ENCODE measurements around the gene MIPEP. TPM values are rescaled to one million over a fixed set of nuclear protein-coding genes. Genes with fewer than 3 reads are reported as not detected.

Gene MIPEP
- total RNA-seq, 2 experiments from 2014 or later = 3.9 to 4.8 TPM

GRCh38 chr13:23684647-23685046, 204.6 kb downstream of the MIPEP start:
- Histone ChIP-seq H3K4me3 (ENCODE audit: low read length) (no peak overlapping the region), H3K9me3 (ENCODE audit: control insufficient read depth in 1 of 2, insufficient read depth in 1 of 2, low read length in 2 of 2) (peaks cover 6 to 15% of the 10 kb centered on the region in 2 experiments), H3K27me3 (ENCODE audit: control insufficient read depth in 1 of 2, insufficient read depth in 2 of 2, low read length in 2 of 2) (peaks cover 0 to 3% of the 10 kb centered on the region in 2 experiments), H3K4me1 (ENCODE audit: insufficient read depth, low read length) (no peaks in the 10 kb centered on the region), H3K36me3 (ENCODE audit: insufficient read depth, low read length) (no peaks in the 10 kb centered on the region), H3K27ac (ENCODE audit: low read depth in 1 of 2, low read length in 2 of 2) (no peak overlapping the region)
- CTCF ChIA-PET = no interaction called here
- Mint-ChIP-seq H3K4me3 (no peak overlapping the region), H3K4me1 (ENCODE audit: low read depth) (no peaks in the 10 kb centered on the region), H3K27me3 (peaks cover under 1% of the 10 kb centered on the region), H3K9me3 (peaks cover 4% of the 10 kb centered on the region), H3K27ac (no peak overlapping the region), H3K36me3 (ENCODE audit: low read depth) (no peaks in the 10 kb centered on the region)
- intact Hi-C loops (cut with DNase I, micrococcal nuclease) = no loop called here
- no peak for TF ChIP-seq CTCF (IDR thresholded peaks at IDR 0.05)
- ATAC-seq (ENCODE audit: poor library complexity) = no peak
- POLR2A ChIA-PET = no interaction called here
- no peak for DNase-seq

GRCh38 chr13:23683084-23683483, 206.1 kb downstream of the MIPEP start:
- CTCF ChIA-PET = no interaction called here
- Mint-ChIP-seq H3K9me3 (peaks cover 4% of the 10 kb centered on the region), H3K27me3 (peaks cover 7% of the 10 kb centered on the region), H3K27ac (no peak overlapping the region), H3K4me1 (ENCODE audit: low read depth) (peaks cover 9% of the 10 kb centered on the region), H3K36me3 (ENCODE audit: low read depth) (no peaks in the 10 kb centered on the region), H3K4me3 (no peak overlapping the region)
- ATAC-seq (ENCODE audit: poor library complexity) = no peak
- no peaks in the 10 kb centered on the region for H3K4me1 ChIP-seq (ENCODE audit: insufficient read depth, low read length)
- intact Hi-C loops (cut with DNase I, micrococcal nuclease) = no loop called here
- H3K27ac ChIP-seq (ENCODE audit: low read depth in 1 of 2, low read length in 2 of 2) = no peak overlapping the region
- peaks cover 8 to 15% of the 10 kb centered on the region in 2 experiments for H3K9me3 ChIP-seq (ENCODE audit: control insufficient read depth in 1 of 2, insufficient read depth in 1 of 2, low read length in 2 of 2)
- H3K27me3 ChIP-seq (ENCODE audit: control insufficient read depth in 1 of 2, insufficient read depth in 2 of 2, low read length in 2 of 2) = peaks cover 0 to 3% of the 10 kb centered on the region in 2 experiments
- no peak for TF ChIP-seq CTCF (IDR thresholded peaks at IDR 0.05)
- POLR2A ChIA-PET = no interaction called here
- H3K36me3 ChIP-seq (ENCODE audit: insufficient read depth, low read length) = no peaks in the 10 kb centered on the region
- H3K4me3 ChIP-seq (ENCODE audit: low read length) = no peak overlapping the region
- no peak for DNase-seq

- H3K27me3 Mint-ChIP-seq = peaks cover 7% of the 10 kb centered on the region
- no peaks in the 10 kb centered on the region for H3K36me3 Mint-ChIP-seq (ENCODE audit: low read depth)
- no peak for DNase-seq
- intact Hi-C loops (cut with DNase I, micrococcal nuclease) = no loop called here
- CTCF ChIA-PET = no interaction called here
- Histone ChIP-seq H3K27me3 (ENCODE audit: control insufficient read depth in 1 of 2, insufficient read depth in 2 of 2, low read length in 2 of 2) (no peaks in the 10 kb centered on the region), H3K9me3 (ENCODE audit: control insufficient read depth in 1 of 2, insufficient read depth in 1 of 2, low read length in 2 of 2) (peaks cover 13 to 15% of the 10 kb centered on the region in 2 experiments), H3K4me1 (ENCODE audit: insufficient read depth, low read length) (no peaks in the 10 kb centered on the region), H3K4me3 (ENCODE audit: low read length) (no peak overlapping the region), H3K36me3 (ENCODE audit: insufficient read depth, low read length) (no peaks in the 10 kb centered on the region), H3K27ac (ENCODE audit: low read depth in 1 of 2, low read length in 2 of 2) (no peak overlapping the region)
- H3K4me1 Mint-ChIP-seq (ENCODE audit: low read depth) = peaks cover 9% of the 10 kb centered on the region
- no peak for TF ChIP-seq CTCF (IDR thresholded peaks at IDR 0.05)
- H3K9me3 Mint-ChIP-seq = peaks cover 4% of the 10 kb centered on the region
- no peak overlapping the region for H3K4me3 Mint-ChIP-seq
- H3K27ac Mint-ChIP-seq = no peak overlapping the region
- ATAC-seq (ENCODE audit: poor library complexity) = no peak
- POLR2A ChIA-PET = interaction anchor here (1.2 kb wide), 1 partner anchor 11 kb away, joined by 3 read pairs; no protein-coding TSS in a partner anchor
Measured at GRCh38 chr13:23680845-23681669, 208.1 kb downstream of the MIPEP start.

Other genes starting within 250 kb of the MIPEP start
- not detected for gene C1QTNF9B, start 8.1 kb upstream of the MIPEP start, total RNA-seq